ENCODE measurements around the gene YWHAQ.
A peak's percentile ranks its signal among the peaks of the same experiment; 100 is the strongest.

The YWHAQ gene

DNA sequence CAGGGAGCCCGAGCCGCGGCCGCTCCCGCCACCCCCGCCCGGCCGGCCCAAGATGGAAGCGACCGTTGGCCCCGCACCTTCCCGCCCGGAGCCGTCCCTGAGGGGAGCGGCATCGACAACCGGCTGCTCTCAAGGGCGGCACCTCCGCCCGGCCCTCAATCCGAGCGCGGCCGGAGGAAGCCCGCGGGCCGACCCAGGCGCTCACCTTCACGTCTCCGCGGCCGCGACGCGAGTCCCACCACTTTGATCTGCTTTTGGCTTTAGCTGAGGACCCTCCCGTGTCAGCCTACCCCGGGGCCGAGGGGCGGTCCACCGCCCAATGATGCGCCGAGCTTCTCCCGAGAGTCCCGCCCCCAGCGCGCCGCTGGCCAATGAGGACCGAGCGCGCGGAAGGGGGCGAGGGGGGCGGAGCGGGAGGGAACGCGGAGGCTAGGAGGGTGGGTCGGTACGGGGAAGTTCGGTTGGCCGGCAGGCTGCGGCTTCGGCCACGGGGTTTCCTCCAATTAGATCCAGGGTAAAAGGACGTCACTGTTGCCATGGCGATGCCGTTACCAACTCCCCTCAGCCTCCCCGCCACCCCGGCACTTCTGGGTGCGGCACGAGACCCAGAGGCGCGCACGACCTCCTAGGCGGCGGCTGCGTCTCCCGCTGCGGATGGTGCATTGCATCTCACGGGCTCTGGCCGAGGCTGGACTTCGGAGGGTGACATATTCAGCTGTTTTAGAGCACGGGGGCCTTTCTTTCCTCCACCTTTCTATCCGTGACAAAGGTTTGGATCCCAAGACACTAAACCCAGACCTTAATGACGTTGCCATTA is at the start of gene YWHAQ:
YWHAQ (minus strand) TSS at position 262 of the 817 bp plus-strand sequence. CDS start 545 bp downstream, outside the sequence.
- DNase-seq (ENCODE audit: low spot score) = peak; percentile 92

DNA sequence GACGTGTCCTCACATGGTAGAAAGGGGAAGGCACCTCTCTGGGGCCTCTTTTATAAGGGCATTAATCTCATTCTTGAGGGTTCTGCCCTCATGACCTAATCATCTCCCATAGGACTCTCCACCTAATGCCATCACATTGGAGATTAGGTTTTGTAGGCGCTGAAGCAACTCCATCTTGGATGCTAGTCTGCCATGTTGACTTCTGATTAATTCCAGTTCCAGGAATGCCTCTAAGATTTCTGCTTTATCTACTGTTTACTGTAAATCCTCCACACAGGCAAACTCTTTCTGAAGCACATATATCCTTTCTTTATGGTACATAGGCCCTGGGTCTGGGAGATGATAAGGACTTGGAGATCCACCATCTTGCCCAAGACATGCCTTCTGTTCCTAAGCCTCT is 49.3 kb upstream of the YWHAQ start:
- DNase-seq (ENCODE audit: low spot score) = peak; percentile 10

DNA sequence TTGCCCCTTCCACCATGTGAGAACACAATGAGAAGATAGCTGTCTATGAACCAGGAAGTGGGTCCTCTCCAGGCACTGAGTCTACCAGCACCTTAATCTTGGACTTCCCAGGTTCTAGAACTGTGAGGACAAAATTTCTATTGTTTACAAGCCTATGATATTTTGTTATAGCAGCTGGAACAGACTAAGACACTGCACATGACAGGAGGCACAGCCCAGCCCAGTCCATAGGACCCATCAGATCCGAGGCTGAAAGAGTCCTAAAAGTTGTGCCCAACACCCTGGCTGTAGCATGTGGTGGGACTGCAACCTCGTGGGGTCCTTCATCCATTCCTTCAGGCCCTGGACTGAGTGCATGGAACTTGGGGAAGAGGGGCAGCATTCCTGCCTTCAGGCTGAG is 48.4 kb upstream of the YWHAQ start:
- DNase-seq (ENCODE audit: low spot score) = no peak

DNA sequence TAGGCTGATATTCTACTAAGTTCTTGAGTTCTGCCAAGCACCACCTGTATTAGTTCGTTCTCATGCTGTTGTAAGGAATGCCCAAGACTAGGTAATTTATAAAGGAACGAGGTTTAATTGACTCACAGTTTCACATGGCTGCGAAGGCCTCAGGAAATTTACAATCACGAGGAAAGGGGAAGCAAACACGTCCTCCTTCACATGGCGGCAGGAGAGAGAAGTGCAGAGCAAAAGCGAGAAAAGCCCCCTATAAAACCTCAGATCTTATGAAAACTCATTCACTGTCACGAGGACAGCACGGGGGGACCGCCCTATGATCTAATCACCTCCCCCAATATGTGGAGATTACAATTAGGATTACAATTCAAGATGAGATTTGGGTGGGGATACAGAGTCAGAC is 47.7 kb upstream of the YWHAQ start:
- no peak for DNase-seq (ENCODE audit: low spot score)

- no peak for DNase-seq (ENCODE audit: low spot score)
Observed at GRCh38 chr2:9675415-9676351, 44.9 kb upstream of the YWHAQ start.

DNA sequence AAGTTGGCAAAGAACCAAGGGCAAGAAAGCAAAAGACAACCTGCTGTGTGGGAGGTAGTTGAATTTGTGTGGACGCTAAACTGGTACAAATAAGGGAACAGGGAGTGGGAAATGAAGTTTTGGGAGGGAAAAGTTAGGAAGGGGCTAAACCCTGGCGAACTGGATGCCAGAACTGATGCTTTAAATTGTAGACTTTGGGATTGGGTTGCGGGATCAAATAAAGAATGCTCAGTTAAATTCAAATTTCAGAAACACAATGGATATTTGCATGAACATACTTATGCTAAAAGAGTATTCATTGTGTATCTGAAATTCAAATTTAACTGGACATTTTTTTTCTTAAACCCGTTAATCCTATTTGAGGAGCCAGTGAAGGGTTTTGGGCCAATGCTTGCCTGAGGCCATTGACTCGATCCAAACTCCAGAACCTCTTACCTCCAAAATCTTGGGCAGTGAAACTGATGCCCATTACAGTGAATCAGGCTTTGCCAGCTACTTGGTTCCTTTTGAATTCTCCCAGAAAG is 44.2 kb upstream of the YWHAQ start:
- DNase-seq (ENCODE audit: low spot score) = no peak

DNA sequence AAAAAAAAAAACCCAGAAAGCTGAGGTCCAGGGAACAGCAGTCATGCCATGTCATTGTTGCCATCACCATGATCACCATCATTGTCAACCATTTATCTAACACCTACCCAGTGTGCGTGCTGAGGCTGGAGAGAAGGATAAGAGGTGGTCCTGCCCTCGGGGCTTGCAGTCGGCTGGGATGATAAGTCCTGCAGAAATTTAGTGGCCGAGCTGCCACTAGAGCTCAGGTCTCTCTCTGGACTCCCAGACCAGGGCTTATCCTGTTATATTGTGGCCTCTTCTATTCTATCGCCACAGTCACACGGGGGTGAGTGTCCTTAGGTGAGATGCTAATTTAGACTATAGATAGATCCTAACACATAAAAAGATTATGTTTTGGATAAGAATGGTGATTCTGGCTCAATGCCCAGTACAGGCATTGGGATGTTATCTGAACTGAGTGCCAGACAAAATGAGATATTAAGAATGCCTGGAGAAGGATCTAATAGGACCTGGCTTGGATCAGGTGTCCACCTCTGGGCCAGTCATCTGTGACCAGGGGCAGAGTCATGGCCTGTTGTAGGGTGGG is 43.2 kb upstream of the YWHAQ start:
- peak; percentile 57 for DNase-seq (ENCODE audit: low spot score)

GRCh38 chr2:9668687-9669345 is 38.0 kb upstream of the YWHAQ start:
- DNase-seq (ENCODE audit: low spot score) = no peak

DNA sequence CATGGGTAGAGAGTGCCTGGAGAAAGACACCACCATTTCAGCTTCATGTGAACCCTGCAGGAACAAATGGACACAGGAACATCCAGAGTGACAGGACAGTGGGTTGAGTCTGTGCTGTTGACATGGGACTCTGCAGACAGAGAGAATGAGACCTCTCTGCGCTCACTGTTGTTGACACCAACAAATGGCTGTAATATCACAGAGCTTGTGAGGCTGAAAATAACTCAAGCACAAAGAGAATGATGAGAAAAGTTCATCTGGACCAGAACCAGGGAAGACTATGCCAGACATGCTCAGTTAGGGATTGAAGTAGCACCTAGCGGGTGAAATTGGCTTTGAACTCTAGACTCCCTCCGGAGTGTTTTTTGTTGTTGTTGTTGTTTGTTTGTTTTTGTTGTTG is 37.0 kb upstream of the YWHAQ start:
- no peak for DNase-seq (ENCODE audit: low spot score)

DNA sequence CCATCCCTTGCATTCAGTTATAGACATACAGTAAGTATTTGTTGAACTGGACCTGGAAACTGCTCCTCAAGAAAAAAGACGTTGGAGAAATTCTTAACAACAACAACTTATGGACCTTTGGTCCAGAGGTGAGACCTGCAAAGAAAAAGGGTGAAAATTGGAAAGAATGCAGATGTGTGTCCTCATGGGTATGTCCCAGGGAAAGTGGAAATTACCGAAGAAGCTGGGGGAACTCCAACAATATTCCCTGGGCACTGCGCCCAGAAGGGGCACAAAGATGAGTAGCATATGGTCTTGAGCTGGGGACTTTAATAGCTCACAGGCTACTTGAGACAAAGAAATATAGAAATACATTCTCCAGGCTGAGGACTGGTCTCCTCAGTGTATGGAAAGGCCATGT is 35.5 kb upstream of the YWHAQ start:
- no peak for DNase-seq (ENCODE audit: low spot score)

DNA sequence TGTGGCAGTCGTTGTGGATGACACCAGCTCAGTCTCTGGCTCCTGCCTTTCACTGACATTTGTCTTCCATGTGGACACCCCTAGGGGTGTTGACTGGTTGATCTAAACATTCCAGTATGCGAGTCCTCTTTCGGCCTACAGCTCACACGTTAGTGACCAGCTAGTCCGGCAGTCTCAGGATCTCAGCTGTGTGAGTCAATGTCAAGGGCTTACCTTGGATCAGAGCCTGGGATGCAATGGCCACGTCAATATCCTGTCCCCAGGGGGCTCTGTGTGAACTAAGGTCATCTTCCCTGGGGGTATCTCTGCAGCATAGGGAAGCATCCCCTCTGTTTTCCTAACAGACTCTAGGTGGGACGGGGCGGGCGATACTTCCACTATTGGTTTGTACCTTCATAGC is 35.1 kb upstream of the YWHAQ start:
- no peak for DNase-seq (ENCODE audit: low spot score)

GRCh38 chr2:9664365-9664764 is 33.6 kb upstream of the YWHAQ start:
- DNase-seq (ENCODE audit: low spot score) = no peak

- DNase-seq (ENCODE audit: low spot score) = no peak
Observed at GRCh38 chr2:9663008-9663879, 32.4 kb upstream of the YWHAQ start.

DNA sequence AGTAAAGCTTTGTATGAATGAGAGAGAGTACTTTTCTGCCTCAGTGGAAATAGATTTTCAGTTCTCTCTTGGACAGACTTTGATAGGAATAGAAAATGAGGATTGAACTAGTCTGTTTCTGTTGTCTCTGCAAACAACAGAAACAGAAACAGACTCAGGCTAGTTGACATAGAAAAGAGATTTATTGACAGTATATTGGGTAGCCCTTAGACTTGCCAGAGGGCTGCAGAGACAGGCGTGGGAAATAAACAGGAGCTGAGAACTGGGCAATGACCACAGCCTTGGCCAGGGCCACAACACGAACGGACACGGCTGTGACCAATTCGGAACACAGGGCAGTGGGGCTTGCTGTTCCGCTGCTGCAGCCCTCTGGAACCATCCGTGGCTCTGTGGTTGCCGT is 30.5 kb upstream of the YWHAQ start:
- no peak for DNase-seq (ENCODE audit: low spot score)

- DNase-seq (ENCODE audit: low spot score) = no peak
Observed at GRCh38 chr2:9660781-9661180, 30.0 kb upstream of the YWHAQ start.

DNA sequence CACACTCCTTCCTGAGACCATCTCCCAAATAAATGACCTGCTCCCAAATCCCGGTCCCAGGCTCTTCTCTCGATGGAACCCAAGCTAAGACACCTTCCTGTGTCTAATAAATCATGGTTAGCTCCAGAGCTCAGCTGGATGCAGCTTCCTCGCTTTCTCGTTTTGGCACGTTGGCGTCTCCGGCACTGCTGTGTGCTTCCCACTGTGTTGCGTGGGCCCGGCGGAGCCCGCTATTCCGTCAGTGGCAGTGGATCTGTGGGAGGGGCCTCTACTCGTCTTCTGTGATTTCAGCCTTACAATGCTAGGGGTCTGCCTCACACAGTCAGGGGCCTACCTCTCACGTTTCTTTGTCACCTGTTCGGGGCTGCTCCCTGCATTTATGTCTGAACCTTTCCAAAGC is 29.4 kb upstream of the YWHAQ start:
- no peak for DNase-seq (ENCODE audit: low spot score)

DNA sequence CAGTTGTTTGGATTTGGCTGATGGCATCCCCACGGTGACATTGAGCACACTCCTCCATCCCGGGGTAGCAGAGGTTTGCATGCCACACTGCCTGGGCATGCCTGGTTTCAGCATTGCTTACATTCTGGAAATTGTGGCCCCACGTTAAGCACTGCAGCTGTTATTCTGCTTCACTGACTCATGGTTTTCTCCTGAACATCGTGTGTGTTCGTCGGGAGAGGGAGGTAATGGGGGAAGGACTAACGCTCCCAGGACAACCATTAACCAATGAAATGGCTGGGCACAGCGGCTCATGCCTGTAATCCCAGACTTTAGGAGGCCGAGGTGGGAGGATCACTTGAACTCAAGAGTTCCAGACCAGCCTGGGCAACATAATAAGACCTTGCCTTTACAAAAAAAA is 28.2 kb upstream of the YWHAQ start:
- no peak for DNase-seq (ENCODE audit: low spot score)

GRCh38 chr2:9657731-9658130 is 26.9 kb upstream of the YWHAQ start:
- no peak for DNase-seq (ENCODE audit: low spot score)

- no peak for DNase-seq (ENCODE audit: low spot score)
Observed at GRCh38 chr2:9657083-9657482, 26.3 kb upstream of the YWHAQ start.

DNA sequence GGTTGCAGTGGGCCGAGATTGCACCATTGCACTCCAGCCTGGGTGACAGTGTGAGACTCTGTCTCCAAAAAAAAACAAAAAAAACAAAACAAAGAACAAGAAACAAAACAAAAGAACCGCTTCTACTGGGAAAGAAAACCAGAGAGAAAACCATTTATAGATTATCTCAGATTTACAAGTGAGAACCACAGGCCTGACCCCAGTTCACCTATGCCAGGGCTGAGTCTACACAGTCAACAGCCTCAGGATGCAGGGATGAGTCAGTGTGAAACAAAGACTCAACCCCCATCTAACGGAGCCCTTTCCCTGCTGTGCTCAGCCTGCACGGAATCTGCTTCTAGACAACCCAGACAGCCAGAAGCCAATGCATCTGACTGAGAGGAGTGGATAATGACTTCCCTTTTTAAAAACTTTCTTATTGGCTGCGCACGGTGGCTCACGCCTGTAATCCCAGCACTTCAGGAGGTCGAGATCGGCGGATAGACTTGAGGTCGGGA is 25.5 kb upstream of the YWHAQ start:
- no peak for DNase-seq (ENCODE audit: low spot score)
